COLO668 (cell line): Measurements from ENCODE around the gene CHMP4B.
"Not testable (repeated sequence)": the region's sequence is repeated elsewhere in the genome, so short reads cannot be mapped to it uniquely, and the experiment has no call there.

Experiments used
- DNase-seq: peaks from one replicate; lab custom pipeline; 2025; ENCODE audit not compliant: unreplicated experiment; lab: John Stamatoyannopoulos, UW

Gene CHMP4B

GRCh38 chr20:33789109-33789857 is 21.9 kb upstream of the CHMP4B start:
- no peak for DNase-seq

GRCh38 chr20:33789858-33790182 is 21.3 kb upstream of the CHMP4B start:
- no peak for DNase-seq

GRCh38 chr20:33790566-33790965 is 20.6 kb upstream of the CHMP4B start:
- no peak for DNase-seq

- DNase-seq: no peak
These were observed 20.1 kb upstream of the CHMP4B start for GRCh38 chr20:33791021-33791420.

- no peak for DNase-seq
These were observed 19.6 kb upstream of the CHMP4B start for GRCh38 chr20:33791540-33791939.

GRCh38 chr20:33791959-33792597 is 19.1 kb upstream of the CHMP4B start:
- peak; percentile 32 for DNase-seq

GRCh38 chr20:33792598-33792989 is 18.6 kb upstream of the CHMP4B start:
- DNase-seq: not testable (repeated sequence)

- DNase-seq: no peak
These were observed 17.9 kb upstream of the CHMP4B start for GRCh38 chr20:33793011-33793931.

- DNase-seq: peak; percentile 93
These were observed 14.8 kb upstream of the CHMP4B start for GRCh38 chr20:33796263-33796906.

GRCh38 chr20:33796907-33797544 is 14.1 kb upstream of the CHMP4B start:
- DNase-seq: no peak

- DNase-seq: no peak
These were observed 12.7 kb upstream of the CHMP4B start for GRCh38 chr20:33798444-33798843.

- DNase-seq: no peak
These were observed 7.2 kb upstream of the CHMP4B start for GRCh38 chr20:33803921-33804337.

- DNase-seq: no peak
These were observed 2.8 kb upstream of the CHMP4B start for GRCh38 chr20:33808388-33808787.

GRCh38 chr20:33810259-33810658 is 889 bp upstream of the CHMP4B start:
- no peak for DNase-seq

- DNase-seq: peak; percentile 46
These were observed 616 bp downstream of the CHMP4B start for GRCh38 chr20:33811776-33812151.

- DNase-seq: peak; percentile 33
These were observed 1.2 kb downstream of the CHMP4B start for GRCh38 chr20:33812152-33812849.

- no peak for DNase-seq
These were observed 1.8 kb downstream of the CHMP4B start for GRCh38 chr20:33812908-33813462.

GRCh38 chr20:33814238-33814712 is 3.1 kb downstream of the CHMP4B start:
- DNase-seq: no peak

- no peak for DNase-seq
These were observed 4.5 kb downstream of the CHMP4B start for GRCh38 chr20:33815671-33816070.

- no peak for DNase-seq
These were observed 5.0 kb downstream of the CHMP4B start for GRCh38 chr20:33816191-33816590.
